ENCODE results near the gene ATP6V0E2.

ATP6V0E2 gene

GRCh38 chr7:149846436-149847046 lies 27.2 kb upstream of the ATP6V0E2 start:
- no peak overlapping the region for H3K4me3 ChIP-seq
- no peak for DNase-seq (ENCODE audit: low spot score in 2 of 2)
- H3K9me3 ChIP-seq, result no peaks in the 10 kb centered on the region
- H3K27me3 ChIP-seq (ENCODE audit: low read depth), result peaks cover 4% of the 10 kb centered on the region; the same call in 1 of the 2 replicates
- in situ Hi-C loops (cut with MboI; ENCODE audit: low sequenced_read_pairs), result no loop called here
- H3K36me3 ChIP-seq (replicated peaks), result no peaks in the 10 kb centered on the region
- no peaks in the 10 kb centered on the region for H3K4me1 ChIP-seq

DNA sequence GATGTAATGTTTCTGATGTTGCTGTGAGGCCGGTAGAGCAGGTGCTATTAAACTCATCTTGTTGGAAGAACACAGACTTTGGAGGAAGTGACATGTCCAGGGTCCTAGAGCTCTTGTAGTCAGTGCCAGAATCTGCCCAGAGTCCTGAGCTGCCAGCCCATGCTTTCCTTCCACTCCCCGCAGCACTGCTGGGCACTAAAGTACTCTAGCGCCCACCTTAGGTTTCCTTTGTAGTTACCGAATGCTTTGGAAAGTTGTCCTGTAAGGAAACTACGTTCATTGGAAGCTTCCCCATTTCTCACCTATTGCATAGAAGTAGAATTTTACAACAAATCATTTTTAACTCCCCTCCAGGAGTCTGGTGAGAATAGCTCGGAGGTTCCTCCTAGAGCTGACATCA lies 24.6 kb upstream of the ATP6V0E2 start:
- in situ Hi-C loops (cut with MboI; ENCODE audit: low sequenced_read_pairs), result no loop called here
- Histone ChIP-seq H3K36me3 (replicated peaks) (no peaks in the 10 kb centered on the region), H3K9me3 (no peaks in the 10 kb centered on the region), H3K4me3 (no peak overlapping the region), H3K4me1 (peaks cover 3% of the 10 kb centered on the region; the same call in 1 of the 2 replicates), H3K27me3 (ENCODE audit: low read depth) (no peaks in the 10 kb centered on the region)
- DNase-seq (ENCODE audit: low spot score in 2 of 2), result no peak

- H3K27me3 ChIP-seq (ENCODE audit: low read depth), result no peaks in the 10 kb centered on the region
- in situ Hi-C loops (cut with MboI; ENCODE audit: low sequenced_read_pairs), result no loop called here
- H3K4me1 ChIP-seq, result peaks cover 12% of the 10 kb centered on the region
- no peaks in the 10 kb centered on the region for H3K9me3 ChIP-seq
- no peak overlapping the region for H3K4me3 ChIP-seq
- no peaks in the 10 kb centered on the region for H3K36me3 ChIP-seq (replicated peaks)
- no peak for DNase-seq (ENCODE audit: low spot score in 2 of 2)
These were observed 23.7 kb upstream of the ATP6V0E2 start for GRCh38 chr7:149850007-149850594.

DNA sequence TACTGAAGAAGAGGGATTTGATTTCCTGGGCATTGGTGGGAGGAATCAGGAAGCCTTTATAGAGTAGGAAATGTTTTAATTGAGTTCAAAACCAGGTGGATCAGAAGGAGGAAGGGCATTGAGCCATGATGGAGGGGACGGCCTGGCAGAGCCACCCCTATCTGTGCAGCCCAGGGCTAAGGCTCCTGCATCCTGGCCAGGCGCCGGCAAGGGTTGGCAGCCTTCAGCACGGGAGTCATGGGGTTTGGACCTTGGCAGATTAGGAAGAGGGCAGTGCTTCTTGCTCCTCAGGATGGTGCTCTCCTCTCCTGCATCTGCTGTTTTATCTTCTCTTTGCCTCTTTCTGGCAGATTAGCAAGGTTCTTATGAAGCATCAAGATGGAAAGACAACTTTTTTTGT lies 23.1 kb upstream of the ATP6V0E2 start:
- Histone ChIP-seq H3K9me3 (no peaks in the 10 kb centered on the region), H3K36me3 (replicated peaks) (no peaks in the 10 kb centered on the region), H3K4me1 (peaks cover 18% of the 10 kb centered on the region), H3K27me3 (ENCODE audit: low read depth) (no peaks in the 10 kb centered on the region), H3K4me3 (no peak overlapping the region)
- in situ Hi-C loops (cut with MboI; ENCODE audit: low sequenced_read_pairs), result no loop called here
- DNase-seq (ENCODE audit: low spot score in 2 of 2), result no peak

DNA sequence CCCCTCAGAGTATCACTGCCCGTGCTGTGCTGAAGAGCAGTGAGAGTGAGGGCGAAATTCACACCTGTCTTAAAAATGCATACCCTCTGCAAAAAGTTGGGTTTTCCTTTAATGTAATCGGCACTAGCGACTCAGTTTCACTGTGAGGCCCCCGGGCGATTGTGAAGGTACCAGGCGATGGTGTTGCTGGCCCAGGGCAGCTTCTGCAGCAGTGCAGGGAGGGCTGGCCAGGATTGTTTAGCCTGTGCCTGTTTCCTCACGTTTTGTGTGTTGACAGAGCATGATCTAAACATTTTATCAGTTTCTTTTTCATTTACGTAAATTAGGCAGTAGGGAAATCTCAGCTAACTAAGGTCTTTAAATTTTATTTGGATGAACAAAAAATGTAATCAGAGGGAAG lies 22.3 kb upstream of the ATP6V0E2 start:
- in situ Hi-C loops (cut with MboI; ENCODE audit: low sequenced_read_pairs), result no loop called here

DNA sequence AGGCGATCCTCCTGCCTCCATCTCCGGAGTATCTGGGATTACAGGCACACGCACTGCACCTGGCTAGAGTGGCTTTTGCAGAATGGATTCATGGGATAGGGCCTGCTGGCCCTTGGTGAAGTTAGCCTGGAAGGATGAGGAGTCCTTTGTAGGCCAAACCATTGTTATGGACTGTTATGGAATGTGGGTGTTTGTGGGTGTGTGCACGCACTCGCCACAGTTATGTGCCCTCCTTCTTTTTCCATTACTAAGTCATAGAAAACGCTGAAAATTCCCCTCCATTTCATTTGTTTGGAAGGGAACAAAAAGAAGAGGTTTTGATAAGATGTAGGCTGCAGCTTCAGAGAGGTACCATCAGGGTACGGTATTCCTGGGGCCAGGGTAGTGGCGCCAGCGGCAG lies 20.6 kb upstream of the ATP6V0E2 start:
- no peaks in the 10 kb centered on the region for H3K27me3 ChIP-seq (ENCODE audit: low read depth)
- DNase-seq (ENCODE audit: low spot score in 2 of 2), result peak; percentile 15 to 26
- in situ Hi-C loops (cut with MboI; ENCODE audit: low sequenced_read_pairs), result no loop called here
- no peaks in the 10 kb centered on the region for H3K9me3 ChIP-seq
- H3K4me3 ChIP-seq, result no peak overlapping the region
- H3K4me1 ChIP-seq, result peaks cover 18% of the 10 kb centered on the region
- H3K36me3 ChIP-seq (replicated peaks), result no peaks in the 10 kb centered on the region

More for the DNA sequence above, 22.3 kb upstream of the ATP6V0E2 start:
- peaks cover 18% of the 10 kb centered on the region for H3K4me1 ChIP-seq
- no peak overlapping the region for H3K4me3 ChIP-seq
- H3K27me3 ChIP-seq (ENCODE audit: low read depth), result no peaks in the 10 kb centered on the region
- no peak for DNase-seq (ENCODE audit: low spot score in 2 of 2)
- no peaks in the 10 kb centered on the region for H3K9me3 ChIP-seq
- H3K36me3 ChIP-seq (replicated peaks), result no peaks in the 10 kb centered on the region

DNA sequence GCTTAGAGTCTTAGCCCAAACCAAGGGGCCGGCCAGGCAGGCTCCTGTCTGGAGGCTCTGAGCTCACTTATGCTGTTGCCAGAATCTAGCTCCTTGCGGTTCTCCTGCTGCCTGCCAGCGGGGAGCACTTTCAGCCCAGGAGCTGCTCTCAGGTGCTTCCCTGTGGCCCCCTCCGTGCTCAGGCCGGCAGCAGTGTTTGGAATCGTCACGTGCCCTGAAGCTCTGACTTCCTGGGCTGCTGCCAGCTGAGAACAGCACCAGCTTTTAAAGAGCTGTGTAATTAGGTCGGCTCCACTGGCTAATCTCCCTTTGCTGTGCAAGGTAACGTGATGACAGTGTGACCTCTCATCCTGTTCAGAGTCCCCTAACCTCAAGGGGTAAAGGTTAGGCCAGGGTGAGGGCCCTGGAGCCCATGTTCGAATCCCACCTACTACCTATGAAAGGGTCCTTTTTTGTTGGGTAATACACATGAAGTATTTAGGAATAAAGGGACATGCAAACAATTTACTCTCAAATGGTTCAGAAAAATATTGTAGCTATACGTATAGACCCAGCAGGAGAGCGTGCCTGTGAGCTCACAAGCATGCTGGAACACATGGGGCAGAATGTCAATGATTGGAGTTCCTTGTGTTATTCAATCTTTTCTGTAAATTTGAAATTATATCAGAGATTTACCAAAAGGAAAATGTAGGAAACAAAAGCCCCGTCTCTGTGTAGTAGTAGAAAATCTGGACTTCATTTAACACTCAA lies 19.0 kb upstream of the ATP6V0E2 start:
- in situ Hi-C loops (cut with MboI; ENCODE audit: low sequenced_read_pairs), result no loop called here
- no peaks in the 10 kb centered on the region for H3K27me3 ChIP-seq (ENCODE audit: low read depth)
- H3K36me3 ChIP-seq (replicated peaks), result no peaks in the 10 kb centered on the region
- H3K4me3 ChIP-seq, result no peak overlapping the region
- peaks cover 18% of the 10 kb centered on the region for H3K4me1 ChIP-seq
- DNase-seq (ENCODE audit: low spot score in 2 of 2), result peak; percentile 74 to 80
- no peaks in the 10 kb centered on the region for H3K9me3 ChIP-seq

GRCh38 chr7:149855361-149856305 lies 18.1 kb upstream of the ATP6V0E2 start:
- peaks cover 18% of the 10 kb centered on the region for H3K4me1 ChIP-seq
- in situ Hi-C loops (cut with MboI; ENCODE audit: low sequenced_read_pairs), result no loop called here
- H3K9me3 ChIP-seq, result no peaks in the 10 kb centered on the region
- H3K4me3 ChIP-seq, result no peak overlapping the region
- H3K27me3 ChIP-seq (ENCODE audit: low read depth), result no peaks in the 10 kb centered on the region
- DNase-seq (ENCODE audit: low spot score in 2 of 2), result peak in 1 of 2 experiments; percentile 50
- no peaks in the 10 kb centered on the region for H3K36me3 ChIP-seq (replicated peaks)

- in situ Hi-C loops (cut with MboI; ENCODE audit: low sequenced_read_pairs), result no loop called here
These were observed 17.2 kb upstream of the ATP6V0E2 start for GRCh38 chr7:149856583-149856982.

DNA sequence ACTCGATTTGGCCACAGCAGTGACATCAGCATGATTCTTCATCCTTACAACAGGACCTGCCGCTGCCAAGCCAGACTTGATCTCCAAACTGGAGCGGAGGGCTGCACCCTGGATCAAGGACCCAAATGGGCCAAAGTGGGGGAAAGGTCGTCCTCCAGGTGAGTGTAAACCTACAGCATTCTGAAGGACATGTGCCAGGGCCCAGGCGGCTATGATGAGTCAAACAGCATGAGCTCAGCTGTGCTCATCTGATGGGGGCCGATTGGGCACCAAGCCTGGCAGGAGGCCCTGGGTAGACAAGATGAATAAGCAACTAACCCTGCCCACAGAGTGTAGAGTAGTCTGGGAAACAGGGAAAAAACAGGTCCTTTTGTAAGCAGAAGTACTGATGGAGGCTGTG lies 14.4 kb upstream of the ATP6V0E2 start:
- no peak overlapping the region for H3K4me3 ChIP-seq
- in situ Hi-C loops (cut with MboI; ENCODE audit: low sequenced_read_pairs), result no loop called here
- H3K36me3 ChIP-seq (replicated peaks), result no peaks in the 10 kb centered on the region
- peaks cover 13% of the 10 kb centered on the region for H3K4me1 ChIP-seq
- no peak for DNase-seq (ENCODE audit: low spot score in 2 of 2)
- H3K27me3 ChIP-seq (ENCODE audit: low read depth), result no peaks in the 10 kb centered on the region
- no peaks in the 10 kb centered on the region for H3K9me3 ChIP-seq

More at GRCh38 chr7:149856583-149856982, 17.2 kb upstream of the ATP6V0E2 start:
- no peak for DNase-seq (ENCODE audit: low spot score in 2 of 2)
- H3K36me3 ChIP-seq (replicated peaks), result no peaks in the 10 kb centered on the region
- no peaks in the 10 kb centered on the region for H3K9me3 ChIP-seq
- H3K27me3 ChIP-seq (ENCODE audit: low read depth), result no peaks in the 10 kb centered on the region
- no peak overlapping the region for H3K4me3 ChIP-seq
- H3K4me1 ChIP-seq, result peaks cover 18% of the 10 kb centered on the region

GRCh38 chr7:149859876-149860275 lies 13.9 kb upstream of the ATP6V0E2 start:
- no peak for DNase-seq (ENCODE audit: low spot score in 2 of 2)
- no peaks in the 10 kb centered on the region for H3K36me3 ChIP-seq (replicated peaks)
- no peaks in the 10 kb centered on the region for H3K9me3 ChIP-seq
- no peaks in the 10 kb centered on the region for H3K27me3 ChIP-seq (ENCODE audit: low read depth)
- in situ Hi-C loops (cut with MboI; ENCODE audit: low sequenced_read_pairs), result no loop called here
- no peak overlapping the region for H3K4me3 ChIP-seq
- H3K4me1 ChIP-seq, result peaks cover 8% of the 10 kb centered on the region

DNA sequence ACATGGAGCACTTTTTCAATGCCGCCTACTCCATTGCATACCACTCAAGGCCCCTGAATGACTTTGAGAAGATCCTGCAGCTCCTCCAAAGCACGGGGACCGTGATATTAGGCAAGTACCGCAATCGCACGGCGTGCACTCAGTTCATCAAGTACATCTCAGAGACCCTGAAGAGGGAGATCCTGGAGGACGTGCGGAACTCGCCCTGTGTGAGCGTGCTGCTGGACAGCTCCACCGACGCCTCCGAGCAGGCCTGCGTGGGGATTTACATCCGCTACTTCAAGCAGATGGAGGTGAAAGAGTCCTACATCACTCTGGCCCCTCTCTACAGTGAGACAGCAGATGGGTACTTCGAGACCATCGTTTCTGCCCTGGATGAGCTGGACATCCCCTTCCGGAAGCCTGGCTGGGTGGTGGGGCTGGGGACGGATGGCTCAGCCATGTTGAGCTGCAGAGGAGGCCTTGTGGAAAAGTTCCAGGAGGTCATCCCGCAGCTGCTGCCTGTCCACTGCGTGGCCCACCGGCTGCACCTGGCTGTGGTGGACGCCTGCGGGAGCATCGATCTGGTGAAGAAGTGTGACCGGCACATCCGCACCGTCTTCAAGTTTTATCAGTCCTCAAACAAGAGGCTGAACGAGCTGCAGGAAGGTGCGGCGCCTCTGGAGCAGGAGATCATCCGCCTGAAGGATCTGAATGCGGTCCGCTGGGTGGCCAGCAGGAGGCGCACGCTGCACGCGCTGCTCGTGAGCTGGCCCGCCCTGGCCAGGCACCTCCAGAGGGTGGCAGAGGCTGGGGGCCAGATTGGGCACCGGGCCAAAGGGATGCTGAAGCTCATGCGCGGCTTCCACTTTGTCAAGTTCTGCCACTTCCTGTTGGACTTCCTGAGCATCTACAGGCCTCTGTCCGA lies 12.7 kb upstream of the ATP6V0E2 start:
- no peaks in the 10 kb centered on the region for H3K9me3 ChIP-seq
- H3K36me3 ChIP-seq (replicated peaks), result no peaks in the 10 kb centered on the region

GRCh38 chr7:149861728-149862045 lies 12.1 kb upstream of the ATP6V0E2 start:
- Histone ChIP-seq H3K4me1 (no peaks in the 10 kb centered on the region), H3K9me3 (no peaks in the 10 kb centered on the region), H3K36me3 (replicated peaks) (no peaks in the 10 kb centered on the region), H3K4me3 (no peak overlapping the region), H3K27me3 (ENCODE audit: low read depth) (no peaks in the 10 kb centered on the region)
- DNase-seq (ENCODE audit: low spot score in 2 of 2), result no peak
- in situ Hi-C loops (cut with MboI; ENCODE audit: low sequenced_read_pairs), result no loop called here

More for the DNA sequence above, 12.7 kb upstream of the ATP6V0E2 start:
- no peaks in the 10 kb centered on the region for H3K4me1 ChIP-seq
- no peaks in the 10 kb centered on the region for H3K27me3 ChIP-seq (ENCODE audit: low read depth)
- no peak overlapping the region for H3K4me3 ChIP-seq
- in situ Hi-C loops (cut with MboI; ENCODE audit: low sequenced_read_pairs), result no loop called here
- no peak for DNase-seq (ENCODE audit: low spot score in 2 of 2)
